GM18951 (cell line): Measurements from ENCODE around the gene AQP1.

ENCODE experiments used
- POLR2A ChIP-seq: IDR thresholded peaks from 4 replicates; pipeline ENCODE4 v1.6.1; 2011; ENCODE audit warnings: mild to moderate bottlenecking; ENCODE audit not compliant: insufficient read length, insufficient read depth; ENCODE audit errors: extremely low read depth
- in situ Hi-C: fragments of 300-500 bp; cut with MboI; formaldehyde crosslinking; loops from one replicate; pipeline ENCODE4 v1.12.0; 2022; ENCODE audit warnings: low sequenced_read_pairs, mixed read lengths, inconsistent platforms; ENCODE audit not compliant: unreplicated experiment

Gene AQP1

GRCh38 chr7:30911561-30911969, at the start of gene AQP1:
TSS of gene AQP1 (plus strand) at chr7:30911853. CDS start at chr7:30911910, 57 bp downstream.
- TF ChIP-seq POLR2A = no peak
- in situ Hi-C loops = no loop called here

DNA sequence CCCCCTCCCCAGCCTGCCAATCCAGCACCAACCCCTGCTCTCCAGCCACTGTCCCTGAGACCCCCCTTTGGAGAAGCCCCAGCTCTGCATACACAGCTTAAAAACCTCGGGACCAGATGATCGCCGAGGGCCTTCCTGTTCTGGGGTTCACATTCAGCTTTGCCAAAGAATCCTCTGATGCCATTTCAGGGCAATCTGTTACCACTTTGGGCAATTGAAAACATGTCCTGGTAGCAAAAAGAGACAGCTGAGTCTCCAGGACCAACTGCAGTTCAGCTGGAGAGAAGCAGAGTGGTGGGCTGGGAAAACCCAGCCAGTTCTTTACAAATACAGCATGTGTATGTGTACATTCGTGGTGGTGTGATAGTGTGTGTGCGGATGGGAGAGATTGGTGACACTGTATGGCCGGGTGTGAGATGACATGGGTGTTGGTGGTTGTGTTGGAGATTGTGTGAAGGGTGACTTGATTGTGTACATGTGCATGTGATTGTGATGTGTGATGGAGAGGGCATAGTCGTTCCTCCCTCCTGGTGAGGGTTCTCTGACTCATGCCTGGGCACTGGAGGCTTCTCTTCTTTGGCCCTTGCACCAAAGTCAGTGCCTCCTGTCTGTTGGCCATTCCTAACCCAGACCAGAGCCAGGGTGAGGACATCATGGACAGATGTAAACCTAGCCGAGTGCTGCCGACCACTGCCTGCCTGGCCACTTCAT, 48.5 kb upstream of the AQP1 start:
- no peak for TF ChIP-seq POLR2A
- in situ Hi-C loops = no loop called here

GRCh38 chr7:30863706-30864035, 48.0 kb upstream of the AQP1 start:
- in situ Hi-C loops = no loop called here
- no peak for TF ChIP-seq POLR2A

DNA sequence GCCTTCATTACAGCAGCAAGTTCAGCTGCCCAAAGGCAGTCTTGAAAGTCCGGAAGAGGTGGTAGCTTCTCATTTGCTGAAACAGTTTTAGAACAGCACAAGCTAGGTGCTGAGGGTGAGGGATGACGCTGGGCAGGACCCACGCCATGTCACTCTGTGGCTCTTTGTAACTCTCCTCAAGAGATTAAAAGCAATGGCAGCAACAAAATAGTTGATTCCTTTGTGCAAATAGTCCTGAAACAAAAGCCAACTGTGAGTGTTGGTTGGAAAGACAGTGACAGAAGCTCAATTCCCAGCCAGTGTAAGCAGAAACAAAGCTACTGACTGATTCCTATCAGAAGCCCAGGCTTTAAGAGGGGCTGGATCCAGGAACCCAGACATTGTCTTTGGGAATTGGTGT, 47.6 kb upstream of the AQP1 start:
- in situ Hi-C loops = no loop called here
- no peak for TF ChIP-seq POLR2A

DNA sequence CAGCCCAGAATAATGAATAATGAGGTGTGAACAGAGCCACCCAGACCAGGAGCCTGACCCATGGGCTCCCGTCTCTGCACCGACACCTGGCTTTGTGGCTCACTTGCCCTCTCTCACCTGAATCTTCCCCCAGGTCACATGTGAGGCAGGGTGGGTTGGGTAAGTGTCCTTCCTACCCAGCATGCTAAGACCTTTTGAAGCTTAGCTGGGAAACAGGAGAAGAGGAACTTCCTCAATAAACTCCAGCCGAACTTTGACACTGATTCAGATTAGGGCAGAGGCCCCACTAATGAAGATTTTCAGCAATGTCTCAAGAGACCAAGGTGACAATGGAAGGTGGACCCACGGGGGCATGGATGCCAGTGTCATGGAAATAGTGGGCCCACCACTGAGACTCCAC, 46.6 kb upstream of the AQP1 start:
- no peak for TF ChIP-seq POLR2A
- in situ Hi-C loops = no loop called here

GRCh38 chr7:30865821-30866220, 45.8 kb upstream of the AQP1 start:
- in situ Hi-C loops = no loop called here
- no peak for TF ChIP-seq POLR2A

- no peak for TF ChIP-seq POLR2A
Measured at GRCh38 chr7:30866939-30867338, 44.7 kb upstream of the AQP1 start.

DNA sequence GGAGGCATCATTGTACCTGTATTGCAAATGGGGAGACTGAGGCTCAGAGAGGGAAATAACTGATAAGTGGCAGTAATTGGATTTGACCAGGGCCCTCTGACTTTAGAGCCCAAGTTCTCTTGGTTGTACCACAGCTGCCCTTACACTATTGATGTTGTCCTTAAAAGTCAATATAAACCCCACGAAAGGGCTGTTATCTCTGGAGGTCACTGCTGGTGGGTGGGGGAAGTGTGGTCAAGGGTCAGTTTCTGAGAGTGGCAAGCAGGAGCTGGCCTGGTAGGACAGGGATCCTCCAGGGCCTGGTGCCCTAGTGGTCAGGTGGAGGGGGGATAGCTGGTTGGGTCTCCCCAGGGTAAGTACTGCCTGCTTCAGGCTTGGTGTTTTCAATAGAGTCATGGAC, 44.2 kb upstream of the AQP1 start:
- in situ Hi-C loops = no loop called here
- no peak for TF ChIP-seq POLR2A

More at GRCh38 chr7:30866939-30867338, 44.7 kb upstream of the AQP1 start:
- in situ Hi-C loops = no loop called here

DNA sequence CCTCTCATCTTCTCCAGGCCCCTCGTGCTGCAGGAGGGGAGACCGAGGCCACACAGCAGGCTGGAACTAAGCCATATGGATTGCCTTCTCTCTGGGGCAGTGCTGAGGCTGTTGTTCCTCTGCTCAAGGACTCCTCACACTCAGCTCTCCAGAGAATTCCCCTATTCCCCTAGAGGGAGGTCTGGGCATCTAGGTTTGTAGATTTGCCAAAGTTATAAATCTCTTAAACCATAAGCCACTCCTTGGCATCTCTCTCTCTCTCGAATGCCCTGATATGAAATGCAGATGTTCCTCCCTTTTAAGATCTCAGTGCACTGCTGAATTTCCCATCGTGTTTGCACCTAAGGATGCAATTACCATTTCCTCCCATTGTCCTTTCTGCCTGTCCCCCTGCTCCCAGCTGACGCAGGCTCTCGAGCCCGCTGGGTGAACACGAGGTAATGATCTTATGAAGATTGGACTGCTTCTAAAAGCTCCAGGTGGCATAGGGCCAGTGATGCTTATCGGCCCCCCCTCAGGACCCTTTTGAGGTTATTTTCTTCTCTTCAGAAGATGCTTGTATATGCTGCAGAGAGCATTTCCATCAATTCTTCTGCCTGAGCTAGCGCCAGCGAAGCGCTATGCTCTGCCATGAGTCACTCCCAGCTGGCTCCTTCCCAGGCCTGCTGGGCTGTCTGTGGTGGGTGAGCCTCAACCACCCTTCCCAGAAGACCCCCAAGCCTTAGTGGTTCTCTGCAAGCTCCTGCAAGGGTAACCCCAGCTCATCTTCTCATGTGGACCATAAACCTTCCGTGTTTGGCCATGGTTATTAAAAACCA, 41.6 kb upstream of the AQP1 start:
- TF ChIP-seq POLR2A = no peak
- in situ Hi-C loops = no loop called here

- in situ Hi-C loops = no loop called here
- no peak for TF ChIP-seq POLR2A
Measured at GRCh38 chr7:30870821-30871518, 40.7 kb upstream of the AQP1 start.

DNA sequence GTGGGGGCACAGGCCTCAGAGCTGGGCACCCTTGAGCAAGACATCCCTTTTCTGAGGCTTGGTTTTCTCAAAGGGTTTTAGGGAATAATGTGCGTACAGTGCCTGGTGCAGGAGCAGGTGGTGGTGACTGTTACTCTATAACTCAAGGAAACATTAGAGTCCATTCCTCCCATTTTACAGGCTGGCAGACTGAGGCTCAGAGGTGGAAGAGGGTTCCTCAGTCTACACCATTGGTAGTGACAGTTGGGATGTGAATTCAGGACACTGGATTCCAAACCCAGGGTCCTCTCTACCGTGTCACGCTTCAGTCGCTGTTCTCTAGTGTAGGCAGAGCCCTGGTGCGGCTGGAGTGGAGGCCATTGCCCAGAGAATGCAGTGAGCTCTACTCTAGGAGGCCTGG, 40.0 kb upstream of the AQP1 start:
- in situ Hi-C loops = no loop called here
- no peak for TF ChIP-seq POLR2A

DNA sequence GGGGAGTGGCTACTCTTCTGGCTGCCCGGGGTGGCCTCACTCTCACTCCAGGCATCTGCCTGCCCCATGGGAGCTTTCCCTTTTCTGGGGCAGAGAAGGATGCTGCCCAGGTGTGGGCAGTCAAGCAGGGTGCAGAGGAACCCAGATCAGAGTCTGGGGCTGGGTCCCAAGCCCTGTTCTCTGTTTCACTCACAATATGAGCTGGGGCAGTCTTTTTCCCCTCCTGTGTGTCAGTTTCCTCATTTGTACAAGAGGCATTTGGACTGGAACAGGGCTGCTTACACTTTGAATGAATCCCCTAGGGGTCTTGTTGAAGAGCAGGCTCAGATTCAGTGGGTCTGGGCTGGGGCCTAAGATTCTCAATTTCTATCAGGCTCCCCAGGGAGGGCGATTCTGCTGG, 38.4 kb upstream of the AQP1 start:
- TF ChIP-seq POLR2A = no peak
- in situ Hi-C loops = no loop called here

GRCh38 chr7:30873656-30874055, 38.0 kb upstream of the AQP1 start:
- no peak for TF ChIP-seq POLR2A
- in situ Hi-C loops = no loop called here

- in situ Hi-C loops = no loop called here
Measured at GRCh38 chr7:30874656-30875302, 36.9 kb upstream of the AQP1 start.

More at GRCh38 chr7:30874656-30875302, 36.9 kb upstream of the AQP1 start:
- TF ChIP-seq POLR2A = no peak
